ENCODE data around the gene MEPE. TPM values are rescaled to one million over a fixed set of nuclear protein-coding genes. Genes with fewer than 3 reads are reported as not detected.
"Not testable (repeated sequence)": the region's sequence is repeated elsewhere in the genome, so short reads cannot be mapped to it uniquely, and the experiment has no call there.

Gene MEPE
- total RNA-seq, 4 donors from 2014 or later = not detected

GRCh38 chr4:87882321-87882720 is 49.6 kb downstream of the MEPE start:
- H3K27me3 ChIP-seq = no peaks in the 10 kb centered on the region
- no peak for TF ChIP-seq EP300 (IDR thresholded peaks at IDR 0.05; ENCODE audit: low read depth)
- no peak for TF ChIP-seq POLR2A (IDR thresholded peaks at IDR 0.05)
- no peak for TF ChIP-seq POLR2AphosphoS5 (IDR thresholded peaks at IDR 0.05)
- TF ChIP-seq CTCF (IDR thresholded peaks at IDR 0.05) = no peak
- peaks cover 0 to 4% (median 0%) of the 10 kb centered on the region in 4 donors for H3K4me1 ChIP-seq
- intact Hi-C loops (cut with DNase I; ENCODE audit: low total_unique reads) (no loop called here), in situ Hi-C loops (cut with MboI; ENCODE audit: low pct_ligation_motif_present in 1 of 4, low pct_unique_long_range_greater_than_20kb in 1 of 4, low sequenced_read_pairs in 3 of 4) (no loop called here)
- DNase-seq = no peak
- no peak overlapping the region for H3K27ac ChIP-seq
- no peak overlapping the region for H3K4me3 ChIP-seq
- H3K9me3 ChIP-seq = no peaks in the 10 kb centered on the region
- 50 to 61% methylated on average over 1 of the region's 1 CpG for WGBS, 2 donors (ENCODE audit: low coverage in 1 of 2)
- H3K36me3 ChIP-seq = no peaks in the 10 kb centered on the region

GRCh38 chr4:87882861-87883260 is 50.1 kb downstream of the MEPE start:
- Histone ChIP-seq H3K9me3 (no peaks in the 10 kb centered on the region), H3K27ac (no peak overlapping the region), H3K4me3 (no peak overlapping the region), H3K36me3 (no peaks in the 10 kb centered on the region), H3K27me3 (no peaks in the 10 kb centered on the region), H3K4me1 (peaks cover 0 to 4% (median 0%) of the 10 kb centered on the region in 4 donors)
- intact Hi-C loops (cut with DNase I; ENCODE audit: low total_unique reads) = no loop called here
- 51 to 59% methylated on average over 2 of the region's 2 CpGs for whole genome bisulfite sequencing, 2 donors (ENCODE audit: low coverage in 1 of 2)
- TF ChIP-seq CTCF (IDR thresholded peaks at IDR 0.05) = no peak
- no peak for TF ChIP-seq POLR2AphosphoS5 (IDR thresholded peaks at IDR 0.05)
- TF ChIP-seq EP300 (IDR thresholded peaks at IDR 0.05; ENCODE audit: low read depth) = no peak
- no peak for TF ChIP-seq POLR2A (IDR thresholded peaks at IDR 0.05)
- in situ Hi-C loops (cut with MboI; ENCODE audit: low pct_ligation_motif_present in 1 of 4, low pct_unique_long_range_greater_than_20kb in 1 of 4, low sequenced_read_pairs in 3 of 4) = no loop called here
- DNase-seq = no peak

GRCh38 chr4:87884976-87885549 is 52.3 kb downstream of the MEPE start:
- peaks cover 0 to 4% (median 0%) of the 10 kb centered on the region in 4 donors for H3K4me1 ChIP-seq
- no peak for TF ChIP-seq CTCF (IDR thresholded peaks at IDR 0.05)
- TF ChIP-seq POLR2A (IDR thresholded peaks at IDR 0.05) = no peak
- TF ChIP-seq POLR2AphosphoS5 (IDR thresholded peaks at IDR 0.05) = no peak
- no peak for TF ChIP-seq EP300 (IDR thresholded peaks at IDR 0.05; ENCODE audit: low read depth)
- H3K27ac ChIP-seq = no peak overlapping the region
- H3K36me3 ChIP-seq = no peaks in the 10 kb centered on the region
- in situ Hi-C loops (cut with MboI; ENCODE audit: low pct_ligation_motif_present in 1 of 4, low pct_unique_long_range_greater_than_20kb in 1 of 4, low sequenced_read_pairs in 3 of 4) = no loop called here
- peaks cover 0 to 4% of the 10 kb centered on the region in 2 donors for H3K9me3 ChIP-seq
- H3K4me3 ChIP-seq = no peak overlapping the region
- intact Hi-C loops (cut with DNase I; ENCODE audit: low total_unique reads) = no loop called here
- WGBS, 2 donors (ENCODE audit: low coverage in 1 of 2) = 34 to 81% methylated on average over 8 to 9 of the region's 9 CpGs
- no peak for DNase-seq
- H3K27me3 ChIP-seq = no peaks in the 10 kb centered on the region

GRCh38 chr4:87886083-87886482 is 53.3 kb downstream of the MEPE start:
- Histone ChIP-seq H3K27ac (no peak overlapping the region), H3K27me3 (no peaks in the 10 kb centered on the region), H3K4me1 (peaks cover 0 to 4% (median 0%) of the 10 kb centered on the region in 4 donors), H3K4me3 (no peak overlapping the region), H3K9me3 (peaks cover 0 to 4% of the 10 kb centered on the region in 2 donors), H3K36me3 (no peaks in the 10 kb centered on the region)
- DNase-seq = no peak
- TF ChIP-seq EP300 (IDR thresholded peaks at IDR 0.05; ENCODE audit: low read depth) (no peak), POLR2A (IDR thresholded peaks at IDR 0.05) (no peak), POLR2AphosphoS5 (IDR thresholded peaks at IDR 0.05) (no peak), CTCF (IDR thresholded peaks at IDR 0.05) (no peak)
- intact Hi-C loops (cut with DNase I; ENCODE audit: low total_unique reads) (no loop called here), in situ Hi-C loops (cut with MboI; ENCODE audit: low pct_ligation_motif_present in 1 of 4, low pct_unique_long_range_greater_than_20kb in 1 of 4, low sequenced_read_pairs in 3 of 4) (no loop called here)
- 69 to 83% methylated on average over 3 to 6 of the region's 6 CpGs for WGBS, 2 donors (ENCODE audit: low coverage in 1 of 2)

- H3K27me3 ChIP-seq; DNase-seq; intact Hi-C loops (cut with DNase I; ENCODE audit: low total_unique reads); H3K36me3 ChIP-seq; H3K9me3 ChIP-seq; H3K4me3 ChIP-seq; H3K4me1 ChIP-seq; H3K27ac ChIP-seq; in situ Hi-C loops (cut with MboI; ENCODE audit: low pct_ligation_motif_present in 1 of 4, low pct_unique_long_range_greater_than_20kb in 1 of 4, low sequenced_read_pairs in 3 of 4): not testable (repeated sequence)
Observed at GRCh38 chr4:87890753-87891152, 58.0 kb downstream of the MEPE start.
